ENCODE data around the gene BRIP1.

The BRIP1 gene

GRCh38 chr17:61738249-61738648 is 125.1 kb downstream of the BRIP1 start:
- TF ChIP-seq CTCF (IDR thresholded peaks at IDR 0.05; ENCODE audit: low read depth, low read length), result no peak

GRCh38 chr17:61737820-61738219 is 125.5 kb downstream of the BRIP1 start:
- TF ChIP-seq CTCF (IDR thresholded peaks at IDR 0.05; ENCODE audit: low read depth, low read length), result no peak
- H3K4me3 ChIP-seq (replicated peaks in 1 of 2; ENCODE audit: low read depth in 2 of 2, low read length in 2 of 2), result no peak overlapping the region
- DNase-seq (ENCODE audit: low read depth in 2 of 2), result no peak

More at GRCh38 chr17:61738249-61738648, 125.1 kb downstream of the BRIP1 start:
- DNase-seq (ENCODE audit: low read depth in 2 of 2), result no peak
- H3K4me3 ChIP-seq (replicated peaks in 1 of 2; ENCODE audit: low read depth in 2 of 2, low read length in 2 of 2), result no peak overlapping the region

- TF ChIP-seq CTCF (IDR thresholded peaks at IDR 0.05; ENCODE audit: low read depth, low read length), result no peak
- DNase-seq (ENCODE audit: low read depth in 2 of 2), result no peak
- H3K4me3 ChIP-seq (replicated peaks in 1 of 2; ENCODE audit: low read depth in 2 of 2, low read length in 2 of 2), result no peak overlapping the region
Observed at GRCh38 chr17:61736438-61736837, 126.9 kb downstream of the BRIP1 start.

GRCh38 chr17:61735807-61736206 is 127.5 kb downstream of the BRIP1 start:
- no peak overlapping the region for H3K4me3 ChIP-seq (replicated peaks in 1 of 2; ENCODE audit: low read depth in 2 of 2, low read length in 2 of 2)
- no peak for DNase-seq (ENCODE audit: low read depth in 2 of 2)
- TF ChIP-seq CTCF (IDR thresholded peaks at IDR 0.05; ENCODE audit: low read depth, low read length), result no peak

- no peak overlapping the region for H3K4me3 ChIP-seq (replicated peaks in 1 of 2; ENCODE audit: low read depth in 2 of 2, low read length in 2 of 2)
- no peak for TF ChIP-seq CTCF (IDR thresholded peaks at IDR 0.05; ENCODE audit: low read depth, low read length)
- DNase-seq (ENCODE audit: low read depth in 2 of 2), result no peak
Observed at GRCh38 chr17:61734466-61734865, 128.9 kb downstream of the BRIP1 start.

- no peak overlapping the region for H3K4me3 ChIP-seq (replicated peaks in 1 of 2; ENCODE audit: low read depth in 2 of 2, low read length in 2 of 2)
- TF ChIP-seq CTCF (IDR thresholded peaks at IDR 0.05; ENCODE audit: low read depth, low read length), result no peak
- DNase-seq (ENCODE audit: low read depth in 2 of 2), result no peak
Observed at GRCh38 chr17:61734012-61734411, 129.3 kb downstream of the BRIP1 start.

- no peak overlapping the region for H3K4me3 ChIP-seq (replicated peaks in 1 of 2; ENCODE audit: low read depth in 2 of 2, low read length in 2 of 2)
- TF ChIP-seq CTCF (IDR thresholded peaks at IDR 0.05; ENCODE audit: low read depth, low read length), result no peak
- no peak for DNase-seq (ENCODE audit: low read depth in 2 of 2)
Observed at GRCh38 chr17:61733021-61733420, 130.3 kb downstream of the BRIP1 start.

Data from cardiac fibroblast (primary cell).